ENCODE data around the gene ANKRD34B.

Gene ANKRD34B

DNA sequence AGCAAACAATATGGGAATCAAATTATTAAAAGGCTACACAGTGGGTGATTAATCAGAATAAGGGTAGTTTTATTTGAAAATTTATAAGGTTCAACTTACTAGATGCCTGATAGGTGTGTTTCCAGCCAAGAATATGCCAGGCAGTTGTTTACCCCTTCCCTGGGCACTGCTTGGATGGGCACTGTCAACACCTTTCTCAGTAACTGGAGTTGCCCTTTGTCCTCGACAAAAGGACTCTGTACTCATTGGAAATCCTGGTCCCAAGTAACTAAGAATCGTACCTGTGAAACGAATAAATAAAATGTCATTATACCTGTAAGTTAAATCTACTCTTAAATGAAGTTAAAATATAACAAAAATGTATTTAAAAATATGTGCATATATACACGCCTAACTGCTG, 15.0 kb downstream of the ANKRD34B start:
- TF ChIP-seq, protein P1, sequence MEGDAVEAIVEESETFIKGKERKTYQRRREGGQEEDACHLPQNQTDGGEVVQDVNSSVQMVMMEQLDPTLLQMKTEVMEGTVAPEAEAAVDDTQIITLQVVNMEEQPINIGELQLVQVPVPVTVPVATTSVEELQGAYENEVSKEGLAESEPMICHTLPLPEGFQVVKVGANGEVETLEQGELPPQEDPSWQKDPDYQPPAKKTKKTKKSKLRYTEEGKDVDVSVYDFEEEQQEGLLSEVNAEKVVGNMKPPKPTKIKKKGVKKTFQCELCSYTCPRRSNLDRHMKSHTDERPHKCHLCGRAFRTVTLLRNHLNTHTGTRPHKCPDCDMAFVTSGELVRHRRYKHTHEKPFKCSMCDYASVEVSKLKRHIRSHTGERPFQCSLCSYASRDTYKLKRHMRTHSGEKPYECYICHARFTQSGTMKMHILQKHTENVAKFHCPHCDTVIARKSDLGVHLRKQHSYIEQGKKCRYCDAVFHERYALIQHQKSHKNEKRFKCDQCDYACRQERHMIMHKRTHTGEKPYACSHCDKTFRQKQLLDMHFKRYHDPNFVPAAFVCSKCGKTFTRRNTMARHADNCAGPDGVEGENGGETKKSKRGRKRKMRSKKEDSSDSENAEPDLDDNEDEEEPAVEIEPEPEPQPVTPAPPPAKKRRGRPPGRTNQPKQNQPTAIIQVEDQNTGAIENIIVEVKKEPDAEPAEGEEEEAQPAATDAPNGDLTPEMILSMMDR (IDR thresholded peaks at IDR 0.05) = no peak
- Mint-ChIP-seq H3K27me3 (ENCODE audit: low read depth, poor library complexity) (peaks cover 16% of the 10 kb centered on the region), H3K36me3 (ENCODE audit: low read depth) (no peaks in the 10 kb centered on the region), H3K4me1 (peaks cover 27% of the 10 kb centered on the region), H3K27ac (no peak overlapping the region), H3K4me3 (no peak overlapping the region), H3K9me3 (no peaks in the 10 kb centered on the region)
- no peak for DNase-seq

DNA sequence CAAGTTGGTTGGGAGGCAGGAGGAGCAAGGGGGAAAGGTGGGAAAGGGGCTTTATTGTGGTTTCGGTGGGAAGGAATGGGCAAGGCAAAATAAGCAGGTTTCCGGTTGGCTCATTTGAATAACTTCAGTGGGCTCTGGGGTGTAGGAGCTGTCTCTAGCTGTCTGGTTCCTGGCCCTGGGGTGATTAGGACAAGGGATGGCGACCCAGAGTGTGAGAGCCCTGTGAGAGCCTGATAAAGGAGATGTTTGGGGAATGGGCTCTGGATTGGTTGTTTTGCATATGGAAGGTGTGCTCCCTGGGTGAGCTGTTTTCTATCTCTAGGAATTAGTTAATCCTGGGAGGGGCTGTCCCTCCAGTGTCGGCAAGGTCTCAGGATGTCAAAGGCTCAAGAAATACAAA, 15.4 kb downstream of the ANKRD34B start:
- H3K27me3 Mint-ChIP-seq (ENCODE audit: low read depth, poor library complexity) = peaks cover 16% of the 10 kb centered on the region
- DNase-seq = no peak
- no peaks in the 10 kb centered on the region for H3K9me3 Mint-ChIP-seq
- peaks cover 25% of the 10 kb centered on the region for H3K4me1 Mint-ChIP-seq
- H3K36me3 Mint-ChIP-seq (ENCODE audit: low read depth) = no peaks in the 10 kb centered on the region
- TF ChIP-seq, protein P1 (IDR thresholded peaks at IDR 0.05) = no peak
- H3K4me3 Mint-ChIP-seq = no peak overlapping the region
- H3K27ac Mint-ChIP-seq = no peak overlapping the region

DNA sequence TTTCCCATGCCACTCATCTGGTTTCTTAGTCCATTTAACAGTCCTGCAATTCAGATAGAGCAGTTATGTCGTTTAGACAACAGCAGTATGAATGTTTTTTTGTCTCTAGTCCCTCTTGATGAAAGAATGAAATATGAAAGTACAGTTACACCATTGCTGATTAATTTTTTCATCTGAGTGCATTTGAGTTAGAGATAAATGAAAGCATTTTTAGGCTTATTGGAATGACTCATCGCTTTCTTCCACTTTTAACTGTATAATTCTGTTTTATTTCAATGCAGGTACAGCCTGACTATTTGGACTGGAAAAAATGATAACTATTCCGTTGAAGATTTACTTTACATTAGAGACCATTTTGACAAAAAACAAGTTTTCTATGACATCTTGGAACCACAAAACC, 28.7 kb downstream of the ANKRD34B start:
- no peak for DNase-seq
- Mint-ChIP-seq H3K4me1 (no peaks in the 10 kb centered on the region), H3K4me3 (no peak overlapping the region), H3K27me3 (ENCODE audit: low read depth, poor library complexity) (peaks cover 13% of the 10 kb centered on the region), H3K36me3 (ENCODE audit: low read depth) (no peaks in the 10 kb centered on the region), H3K9me3 (peaks cover 12% of the 10 kb centered on the region), H3K27ac (peak overlapping the region; percentile 9)
- TF ChIP-seq, protein P1 (IDR thresholded peaks at IDR 0.05) = no peak

DNA sequence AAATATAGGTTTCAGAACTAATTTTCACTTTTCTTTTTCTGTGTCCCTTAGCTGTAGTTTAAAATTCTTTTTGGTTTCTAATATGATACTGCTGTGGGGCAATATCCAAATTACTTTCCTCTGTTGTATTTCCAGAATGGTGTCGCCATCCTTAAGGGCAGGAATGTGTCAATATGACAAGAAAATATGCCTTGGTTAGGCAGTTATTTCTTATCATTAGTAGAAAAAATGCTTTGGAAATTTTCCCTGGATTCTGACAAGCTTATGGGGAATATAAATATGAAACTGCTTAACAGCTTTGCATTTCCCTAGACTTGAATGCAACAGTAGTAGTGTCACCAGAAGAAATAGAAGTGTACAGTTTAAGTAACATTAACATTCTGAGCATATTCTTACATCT, 29.4 kb downstream of the ANKRD34B start:
- H3K4me3 Mint-ChIP-seq = no peak overlapping the region
- peaks cover 13% of the 10 kb centered on the region for H3K27me3 Mint-ChIP-seq (ENCODE audit: low read depth, poor library complexity)
- no peak overlapping the region for H3K27ac Mint-ChIP-seq
- DNase-seq = no peak
- H3K36me3 Mint-ChIP-seq (ENCODE audit: low read depth) = no peaks in the 10 kb centered on the region
- H3K4me1 Mint-ChIP-seq = no peaks in the 10 kb centered on the region
- H3K9me3 Mint-ChIP-seq = peaks cover 16% of the 10 kb centered on the region
- TF ChIP-seq, protein P1 (IDR thresholded peaks at IDR 0.05) = no peak

DNA sequence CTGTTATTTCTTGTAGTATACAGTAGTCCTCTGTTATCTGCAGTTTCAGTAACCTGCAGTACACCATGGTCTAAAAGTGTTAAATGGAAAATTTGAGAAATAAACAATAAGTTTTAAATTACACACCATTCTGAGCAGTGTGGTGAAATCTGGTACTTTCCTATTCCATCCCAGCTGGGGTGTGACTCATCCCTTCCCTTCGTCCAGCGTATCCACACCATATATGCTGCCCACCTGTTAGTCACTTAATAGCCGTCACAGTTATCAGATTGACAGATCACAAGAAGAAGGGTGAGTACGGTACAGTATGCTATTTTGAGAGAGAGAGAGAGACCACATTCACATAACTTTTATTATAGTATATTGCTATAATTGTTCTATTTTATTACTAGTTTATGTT, 53.3 kb downstream of the ANKRD34B start:
- no peak overlapping the region for H3K4me3 Mint-ChIP-seq
- no peak overlapping the region for H3K27ac Mint-ChIP-seq
- H3K9me3 Mint-ChIP-seq = no peaks in the 10 kb centered on the region
- no peak for DNase-seq
- H3K36me3 Mint-ChIP-seq (ENCODE audit: low read depth) = peaks cover 4% of the 10 kb centered on the region
- H3K27me3 Mint-ChIP-seq (ENCODE audit: low read depth, poor library complexity) = no peaks in the 10 kb centered on the region
- TF ChIP-seq, protein P1 (IDR thresholded peaks at IDR 0.05) = no peak
- H3K4me1 Mint-ChIP-seq = no peaks in the 10 kb centered on the region

DNA sequence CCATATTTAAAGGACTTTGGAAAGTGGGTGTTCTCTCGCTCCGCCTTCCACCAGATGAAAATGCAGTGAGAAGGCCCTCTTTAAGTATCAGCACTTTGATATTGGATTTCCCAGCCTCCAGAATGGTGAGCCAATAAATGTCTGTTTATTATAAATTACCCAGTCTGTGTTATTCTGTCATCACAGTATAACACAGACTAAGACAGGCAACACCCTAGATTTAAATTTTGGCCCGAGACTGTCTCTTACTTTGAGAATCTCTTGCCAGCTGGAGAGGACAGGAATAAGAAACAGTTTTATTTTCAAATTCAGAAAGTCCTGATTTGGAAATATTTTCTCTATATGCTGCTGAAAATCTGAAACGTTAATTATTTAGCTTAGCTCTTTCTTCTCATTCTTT, 60.7 kb downstream of the ANKRD34B start:
- H3K4me1 Mint-ChIP-seq = no peaks in the 10 kb centered on the region
- no peak for DNase-seq
- no peaks in the 10 kb centered on the region for H3K27me3 Mint-ChIP-seq (ENCODE audit: low read depth, poor library complexity)

More for the DNA sequence above, 60.7 kb downstream of the ANKRD34B start:
- no peak overlapping the region for H3K27ac Mint-ChIP-seq
- H3K4me3 Mint-ChIP-seq = no peak overlapping the region
- peaks cover 9% of the 10 kb centered on the region for H3K36me3 Mint-ChIP-seq (ENCODE audit: low read depth)
- TF ChIP-seq, protein P1 (IDR thresholded peaks at IDR 0.05) = no peak
- no peaks in the 10 kb centered on the region for H3K9me3 Mint-ChIP-seq
